GM12864 (cell line): ENCODE results near the gene PPP1R15A.
"Not testable (repeated sequence)": the region's sequence is repeated elsewhere in the genome, so short reads cannot be mapped to it uniquely, and the experiment has no call there.

Experiments used
- DNase-seq: peaks from one replicate; pipeline ENCODE4 v3.0.0-alpha.2; 2011; ENCODE audit warnings: low read depth
- H3K4me3 ChIP-seq: 2 replicates; pipeline ENCODE4 v1.5.1; 2011; ENCODE audit warnings: mild to moderate bottlenecking, low read depth, low read length, control low read depth
- CTCF ChIP-seq: IDR thresholded peaks from 2 replicates; pipeline ENCODE4 v1.5.1; 2011; ENCODE audit warnings: low read depth, mild to moderate bottlenecking, moderate library complexity, low read length, control low read depth, inconsistent platforms; ENCODE audit errors: missing control alignments

PPP1R15A gene

GRCh38 chr19:48874303-48875135 is 2.3 kb downstream of the PPP1R15A start:
- TF ChIP-seq CTCF: no peak
- peak overlapping the region; percentile 75 for H3K4me3 ChIP-seq
- no peak for DNase-seq

GRCh38 chr19:48876043-48876981 is 4.1 kb downstream of the PPP1R15A start:
- DNase-seq: peak; percentile 77
- H3K4me3 ChIP-seq: peak overlapping the region; percentile 75

DNA sequence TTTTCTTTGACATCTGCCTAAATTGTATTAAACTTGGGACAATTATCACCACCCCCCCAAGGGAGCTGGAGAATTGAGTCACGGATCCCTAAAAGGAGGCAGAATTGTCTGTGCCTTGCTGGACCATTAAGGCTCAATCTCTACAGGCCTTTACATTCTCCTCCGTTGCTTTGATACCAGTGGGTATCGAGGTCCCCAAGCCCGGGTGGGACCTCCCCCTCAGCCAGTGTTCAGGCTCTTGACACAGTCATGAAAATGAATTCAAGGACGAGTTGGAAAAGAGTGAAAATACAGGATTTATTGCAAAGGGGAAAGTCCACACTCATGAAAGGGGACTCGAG is 5.6 kb downstream of the PPP1R15A start:
- H3K4me3 ChIP-seq: no peak overlapping the region
- TF ChIP-seq CTCF: no peak
- no peak for DNase-seq

GRCh38 chr19:48878196-48879024 is 6.2 kb downstream of the PPP1R15A start:
- DNase-seq: no peak
- TF ChIP-seq CTCF: no peak

GRCh38 chr19:48879025-48879637 is 6.9 kb downstream of the PPP1R15A start:
- no peak overlapping the region for H3K4me3 ChIP-seq
- no peak for DNase-seq
- TF ChIP-seq CTCF: no peak

More at GRCh38 chr19:48878196-48879024, 6.2 kb downstream of the PPP1R15A start:
- no peak overlapping the region for H3K4me3 ChIP-seq

GRCh38 chr19:48879696-48880095 is 7.5 kb downstream of the PPP1R15A start:
- DNase-seq, H3K4me3 ChIP-seq: not testable (repeated sequence)

GRCh38 chr19:48881741-48882657 is 9.8 kb downstream of the PPP1R15A start:
- H3K4me3 ChIP-seq: no peak overlapping the region
- no peak for TF ChIP-seq CTCF
- no peak for DNase-seq
